HepG2 (cell line): ENCODE results near the gene ADAT3. TPM values are rescaled to one million over a fixed set of nuclear protein-coding genes. Genes with fewer than 3 reads are reported as not detected.

Experiments used
- AHDC1 ChIP-seq: sonication (generic); formaldehyde crosslinking; IDR thresholded peaks from 2 replicates; pipeline ENCODE4 v1.5.1; 2020; ENCODE audit warnings: mild to moderate bottlenecking, missing genetic modification reagents, borderline replicate concordance
- ARNT2 ChIP-seq: sonication (generic); formaldehyde crosslinking; IDR thresholded peaks from 2 replicates; pipeline ENCODE4 v1.8.0; 2022; ENCODE audit warnings: mild to moderate bottlenecking, low read depth, missing genetic modification reagents, moderate library complexity
- ATF1 ChIP-seq: IDR thresholded peaks from 2 replicates; pipeline ENCODE4 v1.6.1; 2016; ENCODE audit warnings: mild to moderate bottlenecking, control low read depth
- ATF2 ChIP-seq: sonication (generic); formaldehyde crosslinking; IDR thresholded peaks from 2 replicates; pipeline ENCODE4 v1.4.0; 2020; ENCODE audit warnings: missing genetic modification reagents
- HMG20B ChIP-seq: conservative IDR thresholded peaks from 2 replicates; pipeline ENCODE4 v1.6.1; 2016; ENCODE audit warnings: missing genetic modification reagents, missing compliant biosample characterization
- HNRNPLL ChIP-seq: fragments of 200-400 bp; formaldehyde crosslinking; IDR thresholded peaks from 2 replicates; pipeline ENCODE4 v1.6.1; 2017; ENCODE audit warnings: mild to moderate bottlenecking, low read depth, low read length; ENCODE audit not compliant: poor library complexity, severe bottlenecking
- HOXA5 ChIP-seq: sonication (generic); formaldehyde crosslinking; IDR thresholded peaks from 2 replicates; pipeline ENCODE4 v1.4.0; 2020; ENCODE audit warnings: missing genetic modification reagents
- ZC3H13 ChIP-seq: sonication (generic); formaldehyde crosslinking; IDR thresholded peaks from 2 replicates; pipeline ENCODE4 v1.8.1; 2023; ENCODE audit warnings: mild to moderate bottlenecking, missing genetic modification reagents, moderate library complexity
- ZNF556 ChIP-seq: sonication (generic); formaldehyde crosslinking; IDR thresholded peaks from 2 replicates; pipeline ENCODE4 v1.4.0; 2020; ENCODE audit warnings: mild to moderate bottlenecking, missing genetic modification reagents, borderline replicate concordance
- ZNF614 ChIP-seq: IDR thresholded peaks from 2 replicates; pipeline ENCODE4 v1.6.1; 2018; ENCODE audit warnings: missing biosample characterization, missing genetic modification reagents, inconsistent platforms, borderline replicate concordance
- ZNF784 ChIP-seq: sonication (generic); formaldehyde crosslinking; IDR thresholded peaks from 2 replicates; pipeline ENCODE4 v1.5.1; 2020; ENCODE audit warnings: missing genetic modification reagents, mild to moderate bottlenecking, borderline replicate concordance
- polyA plus RNA-seq, 8 experiments: library from polyadenylated mRNA; depleted of rRNA in 3 of 8; stranded (reverse) in 7 of 8; unstranded in 1 of 8; fragments of >200 nt; fragmentation: Illumina TruSeq in 4 of 8; extraction: Trizol in 4 of 8; gene quantifications; 2 replicates each; pipeline versions ENCODE4 v1.2.1 to v1.2.3, GENCODE V29; 2011 to 2016; ENCODE audit warnings: low read depth in 4 of 8, missing spikeins in 1 of 8, mixed read lengths in 1 of 8; ENCODE audit not compliant: insufficient read depth in 1 of 8
- total RNA-seq, 5 experiments: library from RNA; depleted of rRNA; stranded (reverse); fragments of >200 nt; fragmentation: Illumina TruSeq; extraction: Trizol; gene quantifications; 2 replicates each; pipeline ENCODE4 v1.2.3, GENCODE V29; 2016; ENCODE audit warnings: low read depth in 1 of 5
- TF ChIP-seq, protein P1 (sequence below): sonication (generic); formaldehyde crosslinking; IDR thresholded peaks from 2 replicates; pipeline ENCODE4 v1.4.0; 2020; ENCODE audit warnings: mild to moderate bottlenecking, missing genetic modification reagents
- TF ChIP-seq, protein P2 (sequence below): sonication (generic); formaldehyde crosslinking; conservative IDR thresholded peaks from 2 replicates; pipeline ENCODE4 v1.4.0; 2020; ENCODE audit warnings: mild to moderate bottlenecking, missing genetic modification reagents, moderate library complexity
- TF ChIP-seq, protein P3 (sequence below): IDR thresholded peaks from 2 replicates; pipeline ENCODE4 v1.6.1; 2016; ENCODE audit warnings: missing genetic modification reagents, missing compliant biosample characterization

The ADAT3 gene
- total and polyA plus RNA-seq, 2 of the 13 experiments (the other 11 are each of a cell fraction or from before 2014, with no cell fraction given), result 0.95 to 3.5 TPM

DNA sequence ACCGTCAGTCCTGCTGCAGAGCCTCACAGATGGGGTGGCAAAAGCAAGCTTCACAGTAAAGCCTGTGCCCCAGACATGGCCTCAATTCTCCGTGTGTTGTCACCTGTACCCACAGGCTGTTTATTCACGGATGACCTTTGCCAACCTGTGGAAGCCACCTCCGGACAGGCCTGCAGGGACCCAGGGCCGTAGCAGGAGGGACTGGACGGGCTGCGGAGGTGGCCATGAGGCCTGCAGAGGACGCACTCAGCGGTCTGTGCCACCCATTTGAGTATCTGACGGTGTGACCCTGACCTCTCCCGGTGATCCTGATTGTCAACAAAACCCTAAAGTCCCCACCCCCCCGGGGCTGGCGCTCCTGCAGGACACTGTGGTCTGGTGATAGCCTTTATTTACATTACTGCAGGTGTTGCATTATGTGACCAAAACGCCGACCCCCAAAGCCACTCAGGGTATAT is 34.0 kb upstream of the ADAT3 start (continued):
- TF ChIP-seq ATF2 (CRISPR knock-in tag), result peak; percentile 58; the same call in 1 of the 2 replicates
- 0 out of 2 replicates have a peak, but pooled peaks have one; percentile 46 for TF ChIP-seq ARNT2 (CRISPR knock-in tag)
- 0 out of 2 replicates have a peak, but pooled peaks have one; percentile 38 for TF ChIP-seq ATF1 (CRISPR knock-in tag)
- peak; percentile 15; the same call in 1 of the 2 replicates for TF ChIP-seq AHDC1 (CRISPR knock-in tag)
- TF ChIP-seq, protein P1, sequence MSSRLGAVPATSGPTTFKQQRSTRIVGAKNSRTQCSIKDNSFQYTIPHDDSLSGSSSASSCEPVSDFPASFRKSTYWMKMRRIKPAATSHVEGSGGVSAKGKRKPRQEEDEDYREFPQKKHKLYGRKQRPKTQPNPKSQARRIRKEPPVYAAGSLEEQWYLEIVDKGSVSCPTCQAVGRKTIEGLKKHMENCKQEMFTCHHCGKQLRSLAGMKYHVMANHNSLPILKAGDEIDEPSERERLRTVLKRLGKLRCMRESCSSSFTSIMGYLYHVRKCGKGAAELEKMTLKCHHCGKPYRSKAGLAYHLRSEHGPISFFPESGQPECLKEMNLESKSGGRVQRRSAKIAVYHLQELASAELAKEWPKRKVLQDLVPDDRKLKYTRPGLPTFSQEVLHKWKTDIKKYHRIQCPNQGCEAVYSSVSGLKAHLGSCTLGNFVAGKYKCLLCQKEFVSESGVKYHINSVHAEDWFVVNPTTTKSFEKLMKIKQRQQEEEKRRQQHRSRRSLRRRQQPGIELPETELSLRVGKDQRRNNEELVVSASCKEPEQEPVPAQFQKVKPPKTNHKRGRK (CRISPR knock-in tag), result no peak
- peak; percentile 66; the same call in 1 of the 2 replicates for TF ChIP-seq ZNF614 (CRISPR knock-in tag)
- 0 out of 2 replicates have a peak, but pooled peaks have one; percentile 71 for TF ChIP-seq HOXA5 (CRISPR knock-in tag)
- peak; percentile 62; the same call in 1 of the 2 replicates for TF ChIP-seq ZNF784 (CRISPR knock-in tag)
- TF ChIP-seq HNRNPLL, result peak; percentile 58
- peak; percentile 75; the same call in 1 of the 2 replicates for TF ChIP-seq ZC3H13 (CRISPR knock-in tag)
- TF ChIP-seq, protein P2, sequence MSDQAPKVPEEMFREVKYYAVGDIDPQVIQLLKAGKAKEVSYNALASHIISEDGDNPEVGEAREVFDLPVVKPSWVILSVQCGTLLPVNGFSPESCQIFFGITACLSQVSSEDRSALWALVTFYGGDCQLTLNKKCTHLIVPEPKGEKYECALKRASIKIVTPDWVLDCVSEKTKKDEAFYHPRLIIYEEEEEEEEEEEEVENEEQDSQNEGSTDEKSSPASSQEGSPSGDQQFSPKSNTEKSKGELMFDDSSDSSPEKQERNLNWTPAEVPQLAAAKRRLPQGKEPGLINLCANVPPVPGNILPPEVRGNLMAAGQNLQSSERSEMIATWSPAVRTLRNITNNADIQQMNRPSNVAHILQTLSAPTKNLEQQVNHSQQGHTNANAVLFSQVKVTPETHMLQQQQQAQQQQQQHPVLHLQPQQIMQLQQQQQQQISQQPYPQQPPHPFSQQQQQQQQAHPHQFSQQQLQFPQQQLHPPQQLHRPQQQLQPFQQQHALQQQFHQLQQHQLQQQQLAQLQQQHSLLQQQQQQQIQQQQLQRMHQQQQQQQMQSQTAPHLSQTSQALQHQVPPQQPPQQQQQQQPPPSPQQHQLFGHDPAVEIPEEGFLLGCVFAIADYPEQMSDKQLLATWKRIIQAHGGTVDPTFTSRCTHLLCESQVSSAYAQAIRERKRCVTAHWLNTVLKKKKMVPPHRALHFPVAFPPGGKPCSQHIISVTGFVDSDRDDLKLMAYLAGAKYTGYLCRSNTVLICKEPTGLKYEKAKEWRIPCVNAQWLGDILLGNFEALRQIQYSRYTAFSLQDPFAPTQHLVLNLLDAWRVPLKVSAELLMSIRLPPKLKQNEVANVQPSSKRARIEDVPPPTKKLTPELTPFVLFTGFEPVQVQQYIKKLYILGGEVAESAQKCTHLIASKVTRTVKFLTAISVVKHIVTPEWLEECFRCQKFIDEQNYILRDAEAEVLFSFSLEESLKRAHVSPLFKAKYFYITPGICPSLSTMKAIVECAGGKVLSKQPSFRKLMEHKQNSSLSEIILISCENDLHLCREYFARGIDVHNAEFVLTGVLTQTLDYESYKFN, result peak; percentile 93
- TF ChIP-seq HMG20B (CRISPR knock-in tag), result no peak; the same call in 1 of the 2 replicates
- 0 out of 2 replicates have a peak, but pooled peaks have one; percentile 51 for TF ChIP-seq ZNF556 (CRISPR knock-in tag)
- TF ChIP-seq, protein P3, sequence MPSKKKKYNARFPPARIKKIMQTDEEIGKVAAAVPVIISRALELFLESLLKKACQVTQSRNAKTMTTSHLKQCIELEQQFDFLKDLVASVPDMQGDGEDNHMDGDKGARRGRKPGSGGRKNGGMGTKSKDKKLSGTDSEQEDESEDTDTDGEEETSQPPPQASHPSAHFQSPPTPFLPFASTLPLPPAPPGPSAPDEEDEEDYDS (CRISPR knock-in tag), result 0 out of 2 replicates have a peak, but pooled peaks have one; percentile 36
